GM12878 (cell line): Measurements from ENCODE around the gene TLK2.

ENCODE experiments used
- BACH1 ChIP-seq: fragments of 450-650 bp; IDR thresholded peaks from 2 replicates; pipeline ENCODE4 v1.6.1; 2017; ENCODE audit warnings: mild to moderate bottlenecking, borderline replicate concordance
- CBX3 ChIP-seq: fragments of 200-600 bp; sonication (generic); IDR thresholded peaks from 2 replicates; pipeline ENCODE4 v1.6.1; 2016; ENCODE audit warnings: low read depth, borderline replicate concordance
- DPF2 ChIP-seq: fragments of 450-650 bp; IDR thresholded peaks from 2 replicates; pipeline ENCODE4 v1.6.1; 2017; ENCODE audit warnings: mild to moderate bottlenecking
- HDAC2 ChIP-seq: fragments of 200-600 bp; sonication (generic); IDR thresholded peaks from 2 replicates; pipeline ENCODE4 v1.6.1; 2017
- JUND ChIP-seq: IDR thresholded peaks from 2 replicates; pipeline ENCODE4 v1.6.1; 2012; ENCODE audit warnings: low read depth, mild to moderate bottlenecking, low read length, improper control_type of control experiment, moderate library complexity
- RCOR1 ChIP-seq: conservative IDR thresholded peaks from 2 replicates; pipeline ENCODE4 v1.6.1; 2012; ENCODE audit warnings: low read depth, low read length, improper control_type of control experiment
- SRF ChIP-seq, 2 experiments: IDR thresholded peaks; 2 replicates each; pipeline ENCODE4 v1.6.1; 2011; ENCODE audit warnings: low read depth in 2 of 2, low read length in 2 of 2, mild to moderate bottlenecking in 1 of 2, moderate library complexity in 1 of 2
- TF ChIP-seq, protein P1 (sequence below), 3 experiments: IDR thresholded peaks in 2 of 3; conservative IDR thresholded peaks in 1 of 3; 2 replicates each; pipeline ENCODE4 v1.5.1; 2011; ENCODE audit warnings: low read depth in 3 of 3, low read length in 3 of 3, mild to moderate bottlenecking in 3 of 3, control low read depth in 2 of 3, moderate library complexity in 2 of 3, inconsistent platforms in 1 of 3, mixed read lengths in 1 of 3; ENCODE audit not compliant: control insufficient read depth in 2 of 3, insufficient read depth in 1 of 3; ENCODE audit errors: extremely low read depth in 1 of 3
- TF ChIP-seq, protein P2 (sequence below): fragments of 450-650 bp; IDR thresholded peaks from 2 replicates; pipeline ENCODE4 v1.6.1; 2018; ENCODE audit warnings: mild to moderate bottlenecking, low read depth, moderate library complexity; ENCODE audit not compliant: partially characterized antibody
- TF ChIP-seq, protein P3 (sequence below): fragments of 450-650 bp; IDR thresholded peaks from 2 replicates; pipeline ENCODE4 v1.6.1; 2017; ENCODE audit warnings: antibody characterized with exemption, mild to moderate bottlenecking, moderate library complexity

DNA sequence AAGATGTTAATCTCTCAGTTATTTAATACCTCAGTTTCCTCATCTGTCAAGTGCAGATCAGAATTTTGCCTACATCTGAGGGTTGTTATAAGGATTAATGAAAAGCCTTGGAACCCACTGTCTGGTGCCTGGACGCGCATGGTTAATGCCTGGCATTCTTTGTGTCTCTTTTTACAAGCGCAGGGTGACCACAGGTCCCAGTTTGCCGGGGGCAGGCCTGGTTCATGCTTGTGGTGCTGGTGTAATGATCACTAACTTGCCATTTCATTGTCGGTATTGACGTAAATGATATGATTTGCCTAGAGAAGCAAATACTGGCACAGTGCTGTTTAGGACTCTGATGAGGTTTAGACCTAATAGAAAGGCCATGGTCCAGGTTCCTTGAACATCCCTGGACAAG is 172.0 kb downstream of the TLK2 start:
- TF ChIP-seq JUND (no peak), RCOR1 (no peak), HDAC2 (no peak), BACH1 (no peak), DPF2 (no peak), SRF (IDR thresholded peaks at IDR 0.05; ENCODE audit: low read depth in 2 of 2, low read length in 2 of 2) (no peak), CBX3 (no peak)
- TF ChIP-seq, protein P1, sequence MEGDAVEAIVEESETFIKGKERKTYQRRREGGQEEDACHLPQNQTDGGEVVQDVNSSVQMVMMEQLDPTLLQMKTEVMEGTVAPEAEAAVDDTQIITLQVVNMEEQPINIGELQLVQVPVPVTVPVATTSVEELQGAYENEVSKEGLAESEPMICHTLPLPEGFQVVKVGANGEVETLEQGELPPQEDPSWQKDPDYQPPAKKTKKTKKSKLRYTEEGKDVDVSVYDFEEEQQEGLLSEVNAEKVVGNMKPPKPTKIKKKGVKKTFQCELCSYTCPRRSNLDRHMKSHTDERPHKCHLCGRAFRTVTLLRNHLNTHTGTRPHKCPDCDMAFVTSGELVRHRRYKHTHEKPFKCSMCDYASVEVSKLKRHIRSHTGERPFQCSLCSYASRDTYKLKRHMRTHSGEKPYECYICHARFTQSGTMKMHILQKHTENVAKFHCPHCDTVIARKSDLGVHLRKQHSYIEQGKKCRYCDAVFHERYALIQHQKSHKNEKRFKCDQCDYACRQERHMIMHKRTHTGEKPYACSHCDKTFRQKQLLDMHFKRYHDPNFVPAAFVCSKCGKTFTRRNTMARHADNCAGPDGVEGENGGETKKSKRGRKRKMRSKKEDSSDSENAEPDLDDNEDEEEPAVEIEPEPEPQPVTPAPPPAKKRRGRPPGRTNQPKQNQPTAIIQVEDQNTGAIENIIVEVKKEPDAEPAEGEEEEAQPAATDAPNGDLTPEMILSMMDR (IDR thresholded peaks at IDR 0.05 in 2 of 3, conservative IDR thresholded peaks at IDR 0.05 in 1 of 3; ENCODE audit: control insufficient read depth in 2 of 3, extremely low read depth in 1 of 3, insufficient read depth in 1 of 3, low read depth in 3 of 3, low read length in 3 of 3), result no peak
- TF ChIP-seq, protein P2, sequence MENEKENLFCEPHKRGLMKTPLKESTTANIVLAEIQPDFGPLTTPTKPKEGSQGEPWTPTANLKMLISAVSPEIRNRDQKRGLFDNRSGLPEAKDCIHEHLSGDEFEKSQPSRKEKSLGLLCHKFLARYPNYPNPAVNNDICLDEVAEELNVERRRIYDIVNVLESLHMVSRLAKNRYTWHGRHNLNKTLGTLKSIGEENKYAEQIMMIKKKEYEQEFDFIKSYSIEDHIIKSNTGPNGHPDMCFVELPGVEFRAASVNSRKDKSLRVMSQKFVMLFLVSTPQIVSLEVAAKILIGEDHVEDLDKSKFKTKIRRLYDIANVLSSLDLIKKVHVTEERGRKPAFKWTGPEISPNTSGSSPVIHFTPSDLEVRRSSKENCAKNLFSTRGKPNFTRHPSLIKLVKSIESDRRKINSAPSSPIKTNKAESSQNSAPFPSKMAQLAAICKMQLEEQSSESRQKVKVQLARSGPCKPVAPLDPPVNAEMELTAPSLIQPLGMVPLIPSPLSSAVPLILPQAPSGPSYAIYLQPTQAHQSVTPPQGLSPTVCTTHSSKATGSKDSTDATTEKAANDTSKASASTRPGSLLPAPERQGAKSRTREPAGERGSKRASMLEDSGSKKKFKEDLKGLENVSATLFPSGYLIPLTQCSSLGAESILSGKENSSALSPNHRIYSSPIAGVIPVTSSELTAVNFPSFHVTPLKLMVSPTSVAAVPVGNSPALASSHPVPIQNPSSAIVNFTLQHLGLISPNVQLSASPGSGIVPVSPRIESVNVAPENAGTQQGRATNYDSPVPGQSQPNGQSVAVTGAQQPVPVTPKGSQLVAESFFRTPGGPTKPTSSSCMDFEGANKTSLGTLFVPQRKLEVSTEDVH, result no peak
- TF ChIP-seq, protein P3, sequence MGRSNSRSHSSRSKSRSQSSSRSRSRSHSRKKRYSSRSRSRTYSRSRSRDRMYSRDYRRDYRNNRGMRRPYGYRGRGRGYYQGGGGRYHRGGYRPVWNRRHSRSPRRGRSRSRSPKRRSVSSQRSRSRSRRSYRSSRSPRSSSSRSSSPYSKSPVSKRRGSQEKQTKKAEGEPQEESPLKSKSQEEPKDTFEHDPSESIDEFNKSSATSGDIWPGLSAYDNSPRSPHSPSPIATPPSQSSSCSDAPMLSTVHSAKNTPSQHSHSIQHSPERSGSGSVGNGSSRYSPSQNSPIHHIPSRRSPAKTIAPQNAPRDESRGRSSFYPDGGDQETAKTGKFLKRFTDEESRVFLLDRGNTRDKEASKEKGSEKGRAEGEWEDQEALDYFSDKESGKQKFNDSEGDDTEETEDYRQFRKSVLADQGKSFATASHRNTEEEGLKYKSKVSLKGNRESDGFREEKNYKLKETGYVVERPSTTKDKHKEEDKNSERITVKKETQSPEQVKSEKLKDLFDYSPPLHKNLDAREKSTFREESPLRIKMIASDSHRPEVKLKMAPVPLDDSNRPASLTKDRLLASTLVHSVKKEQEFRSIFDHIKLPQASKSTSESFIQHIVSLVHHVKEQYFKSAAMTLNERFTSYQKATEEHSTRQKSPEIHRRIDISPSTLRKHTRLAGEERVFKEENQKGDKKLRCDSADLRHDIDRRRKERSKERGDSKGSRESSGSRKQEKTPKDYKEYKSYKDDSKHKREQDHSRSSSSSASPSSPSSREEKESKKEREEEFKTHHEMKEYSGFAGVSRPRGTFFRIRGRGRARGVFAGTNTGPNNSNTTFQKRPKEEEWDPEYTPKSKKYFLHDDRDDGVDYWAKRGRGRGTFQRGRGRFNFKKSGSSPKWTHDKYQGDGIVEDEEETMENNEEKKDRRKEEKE, result no peak
